NCI-H345 treated with DMSO at 0.1 percent for 48 hours (cell line): Measurements from ENCODE around the gene ZC3H11A.
"Not testable (repeated sequence)": the region's sequence is repeated elsewhere in the genome, so short reads cannot be mapped to it uniquely, and the experiment has no call there.

Experiments
- DNase-seq: peaks from one replicate; lab custom pipeline; 2025; ENCODE audit not compliant: unreplicated experiment; lab: John Stamatoyannopoulos, UW

The ZC3H11A gene

GRCh38 chr1:203778789-203779188 is 16.6 kb upstream of the ZC3H11A start:
- no peak for DNase-seq

GRCh38 chr1:203781962-203782361 is 13.5 kb upstream of the ZC3H11A start:
- no peak for DNase-seq

GRCh38 chr1:203789966-203790365 is 5.5 kb upstream of the ZC3H11A start:
- DNase-seq: no peak

- no peak for DNase-seq
These were observed 3.9 kb upstream of the ZC3H11A start for GRCh38 chr1:203791498-203791897.

- no peak for DNase-seq
These were observed 2.9 kb upstream of the ZC3H11A start for GRCh38 chr1:203792486-203792885.

GRCh38 chr1:203793561-203793960 is 1.9 kb upstream of the ZC3H11A start:
- DNase-seq: not testable (repeated sequence)

GRCh38 chr1:203794764-203795440 is 521 bp upstream of the ZC3H11A start:
- DNase-seq: no peak

- DNase-seq: peak; percentile 45
These were observed 798 bp downstream of the ZC3H11A start for GRCh38 chr1:203796236-203796605.

GRCh38 chr1:203797216-203797615 is 1.8 kb downstream of the ZC3H11A start:
- no peak for DNase-seq

- no peak for DNase-seq
These were observed 2.7 kb downstream of the ZC3H11A start for GRCh38 chr1:203797948-203798655.

- no peak for DNase-seq
These were observed 3.7 kb downstream of the ZC3H11A start for GRCh38 chr1:203799157-203799556.

- no peak for DNase-seq
These were observed 4.5 kb downstream of the ZC3H11A start for GRCh38 chr1:203799971-203800370.

- no peak for DNase-seq
These were observed 10.3 kb downstream of the ZC3H11A start for GRCh38 chr1:203805689-203806088.

GRCh38 chr1:203807196-203807595 is 11.8 kb downstream of the ZC3H11A start:
- no peak for DNase-seq

- no peak for DNase-seq
These were observed 18.3 kb downstream of the ZC3H11A start for GRCh38 chr1:203813581-203814341.

- no peak for DNase-seq
These were observed 23.0 kb downstream of the ZC3H11A start for GRCh38 chr1:203818399-203818798.

- DNase-seq: no peak
These were observed 27.9 kb downstream of the ZC3H11A start for GRCh38 chr1:203823306-203823705.

- DNase-seq: no peak
These were observed 30.8 kb downstream of the ZC3H11A start for GRCh38 chr1:203826175-203826574.

GRCh38 chr1:203828002-203828401 is 32.6 kb downstream of the ZC3H11A start:
- no peak for DNase-seq

GRCh38 chr1:203828503-203828902 is 33.1 kb downstream of the ZC3H11A start:
- DNase-seq: no peak

GRCh38 chr1:203829247-203829646 is 33.8 kb downstream of the ZC3H11A start:
- not testable (repeated sequence) for DNase-seq

- DNase-seq: no peak
These were observed 40.1 kb downstream of the ZC3H11A start for GRCh38 chr1:203835476-203835875.
